KMS-11 (cell line): ENCODE measurements around the gene ORAI2.

Experiments used
- H2AFZ ChIP-seq: fragments of 200-600 bp; sonication (generic); 2 replicates; pipeline ENCODE4 v1.6.1; 2016; ENCODE audit warnings: antibody characterized with exemption, mixed run types, low read depth
- H3K27ac ChIP-seq: fragments of 200-600 bp; sonication (generic); 2 replicates; pipeline ENCODE4 v1.6.1; 2016; ENCODE audit warnings: mild to moderate bottlenecking, mixed run types
- H3K27me3 ChIP-seq: fragments of 200-600 bp; sonication (generic); 2 replicates; pipeline ENCODE4 v1.6.1; 2017; ENCODE audit warnings: mild to moderate bottlenecking, low read depth, mixed run types, moderate library complexity; ENCODE audit not compliant: insufficient read depth
- H3K36me3 ChIP-seq: fragments of 200-600 bp; sonication (generic); 2 replicates; pipeline ENCODE4 v1.6.1; 2017; ENCODE audit warnings: mild to moderate bottlenecking, mixed run types; ENCODE audit not compliant: insufficient read depth
- H3K4me1 ChIP-seq: fragments of 200-600 bp; sonication (generic); 2 replicates; pipeline ENCODE4 v1.6.1; 2016; ENCODE audit warnings: mild to moderate bottlenecking, low read depth, mixed run types; ENCODE audit not compliant: poor library complexity, severe bottlenecking
- H3K4me2 ChIP-seq: fragments of 200-600 bp; sonication (generic); 2 replicates; pipeline ENCODE4 v1.7.0; 2016; ENCODE audit warnings: mild to moderate bottlenecking, mixed run types
- H3K4me3 ChIP-seq: fragments of 200-600 bp; sonication (generic); IDR thresholded peaks from 2 replicates; pipeline ENCODE4 v1.6.1; 2017; ENCODE audit warnings: low read depth, low read length, mixed read lengths; ENCODE audit not compliant: insufficient read depth
- H3K79me2 ChIP-seq: fragments of 200-600 bp; sonication (generic); 2 replicates; pipeline ENCODE4 v1.6.1; 2016; ENCODE audit warnings: low read depth, mixed run types; ENCODE audit not compliant: insufficient read depth
- H3K9ac ChIP-seq: fragments of 200-600 bp; sonication (generic); 2 replicates; pipeline ENCODE4 v1.6.1; 2016; ENCODE audit warnings: mild to moderate bottlenecking, mixed run types
- H4K20me1 ChIP-seq: fragments of 200-600 bp; sonication (generic); 2 replicates; pipeline ENCODE4 v1.6.1; 2016; ENCODE audit warnings: mild to moderate bottlenecking, mixed run types; ENCODE audit not compliant: insufficient read depth
- TF ChIP-seq, protein P1 (sequence below): fragments of 200-600 bp; sonication (generic); conservative IDR thresholded peaks from 2 replicates; pipeline ENCODE4 v1.6.1; 2017; ENCODE audit warnings: low read depth, mild to moderate bottlenecking, antibody characterized with exemption, low read length, moderate library complexity, mixed read lengths

ORAI2 gene

DNA sequence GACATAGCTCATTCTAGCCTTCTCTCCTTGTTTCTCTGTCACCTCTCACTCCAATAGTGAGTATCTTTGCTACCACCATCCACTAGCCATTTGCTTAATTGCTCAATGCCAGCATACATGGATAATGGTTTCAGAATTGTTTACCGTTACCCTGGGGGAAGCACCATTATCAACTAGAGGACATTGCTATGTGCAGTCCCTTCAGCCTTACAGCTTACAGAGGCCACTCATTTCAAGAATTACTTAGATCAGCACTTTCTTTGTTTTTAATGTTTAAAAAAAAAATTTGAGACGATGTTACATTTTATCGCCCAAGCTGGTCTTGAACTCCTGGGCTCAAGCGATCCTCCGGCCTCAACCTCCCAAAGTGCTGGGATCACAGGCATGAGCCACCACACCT, 14.8 kb upstream of the ORAI2 start:
- H2AFZ ChIP-seq: no peak overlapping the region
- H4K20me1 ChIP-seq: no peaks in the 10 kb centered on the region
- TF ChIP-seq, protein P1, sequence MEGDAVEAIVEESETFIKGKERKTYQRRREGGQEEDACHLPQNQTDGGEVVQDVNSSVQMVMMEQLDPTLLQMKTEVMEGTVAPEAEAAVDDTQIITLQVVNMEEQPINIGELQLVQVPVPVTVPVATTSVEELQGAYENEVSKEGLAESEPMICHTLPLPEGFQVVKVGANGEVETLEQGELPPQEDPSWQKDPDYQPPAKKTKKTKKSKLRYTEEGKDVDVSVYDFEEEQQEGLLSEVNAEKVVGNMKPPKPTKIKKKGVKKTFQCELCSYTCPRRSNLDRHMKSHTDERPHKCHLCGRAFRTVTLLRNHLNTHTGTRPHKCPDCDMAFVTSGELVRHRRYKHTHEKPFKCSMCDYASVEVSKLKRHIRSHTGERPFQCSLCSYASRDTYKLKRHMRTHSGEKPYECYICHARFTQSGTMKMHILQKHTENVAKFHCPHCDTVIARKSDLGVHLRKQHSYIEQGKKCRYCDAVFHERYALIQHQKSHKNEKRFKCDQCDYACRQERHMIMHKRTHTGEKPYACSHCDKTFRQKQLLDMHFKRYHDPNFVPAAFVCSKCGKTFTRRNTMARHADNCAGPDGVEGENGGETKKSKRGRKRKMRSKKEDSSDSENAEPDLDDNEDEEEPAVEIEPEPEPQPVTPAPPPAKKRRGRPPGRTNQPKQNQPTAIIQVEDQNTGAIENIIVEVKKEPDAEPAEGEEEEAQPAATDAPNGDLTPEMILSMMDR: no peak
- H3K4me3 ChIP-seq: no peak overlapping the region
- H3K4me1 ChIP-seq: peaks cover 97% of the 10 kb centered on the region
- peaks cover 28% of the 10 kb centered on the region for H3K79me2 ChIP-seq
- H3K4me2 ChIP-seq: peak overlapping the region; percentile 2; the same call in 1 of the 2 replicates
- H3K9ac ChIP-seq: no peak overlapping the region
- no peaks in the 10 kb centered on the region for H3K27me3 ChIP-seq
- H3K36me3 ChIP-seq: no peaks in the 10 kb centered on the region; the same call in 1 of the 2 replicates
- H3K27ac ChIP-seq: peak overlapping the region; percentile 1; the same call in 1 of the 2 replicates

DNA sequence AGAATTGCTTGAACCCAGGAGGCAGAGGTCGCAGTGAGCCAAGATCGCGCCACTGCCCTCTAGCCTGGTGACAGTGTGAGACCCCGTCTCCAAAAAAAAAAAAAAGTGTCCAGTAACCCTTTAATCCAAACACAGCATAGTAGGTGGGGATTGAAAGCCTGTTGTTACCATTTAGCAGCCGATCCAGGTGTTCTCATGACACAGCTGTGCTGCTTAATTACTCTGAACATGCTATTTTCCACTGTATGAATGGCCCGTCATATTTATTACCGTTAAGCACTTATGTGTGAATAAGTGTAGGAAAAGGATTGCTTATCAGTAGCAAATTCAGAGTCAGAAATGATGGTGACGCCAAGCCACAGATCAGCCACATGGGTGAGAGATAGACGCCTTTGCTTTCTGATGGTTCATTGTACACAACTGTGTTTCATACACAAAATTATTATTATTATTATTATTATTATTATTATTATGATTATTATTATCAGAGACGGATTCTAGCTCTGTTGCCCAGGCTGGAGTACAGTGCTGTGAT, 11.6 kb upstream of the ORAI2 start:
- peaks cover 97% of the 10 kb centered on the region for H3K4me1 ChIP-seq
- H4K20me1 ChIP-seq: no peaks in the 10 kb centered on the region
- H3K4me3 ChIP-seq: no peak overlapping the region
- H3K79me2 ChIP-seq: peaks cover 20% of the 10 kb centered on the region; the same call in 1 of the 2 replicates
- TF ChIP-seq, protein P1: no peak
- H3K27ac ChIP-seq: peak overlapping the region; percentile 100; the same call in 1 of the 2 replicates
- H3K27me3 ChIP-seq: no peaks in the 10 kb centered on the region
- no peaks in the 10 kb centered on the region for H3K36me3 ChIP-seq
- H3K4me2 ChIP-seq: peak overlapping the region; percentile 48; the same call in 1 of the 2 replicates
- no peak overlapping the region for H3K9ac ChIP-seq
- no peak overlapping the region for H2AFZ ChIP-seq

GRCh38 chr7:102424129-102424551, 9.2 kb upstream of the ORAI2 start:
- TF ChIP-seq, protein P1: no peak
- Histone ChIP-seq H4K20me1 (no peaks in the 10 kb centered on the region), H3K79me2 (peaks cover 21% of the 10 kb centered on the region; the same call in 1 of the 2 replicates), H3K9ac (peak overlapping the region; percentile 95), H3K4me1 (peaks cover 99% of the 10 kb centered on the region), H3K4me2 (peak overlapping the region; percentile 92), H3K27ac (peak overlapping the region; percentile 100), H3K27me3 (no peaks in the 10 kb centered on the region), H3K4me3 (no peak overlapping the region), H2AFZ (peak overlapping the region; percentile 1; the same call in 1 of the 2 replicates), H3K36me3 (no peaks in the 10 kb centered on the region)

- Histone ChIP-seq H3K79me2 (peaks cover 24% of the 10 kb centered on the region; the same call in 1 of the 2 replicates), H3K4me1 (peaks cover 99% of the 10 kb centered on the region), H3K9ac (peak overlapping the region; percentile 95), H3K4me2 (peak overlapping the region; percentile 92), H3K27me3 (no peaks in the 10 kb centered on the region), H3K36me3 (no peaks in the 10 kb centered on the region), H2AFZ (no peak overlapping the region), H3K4me3 (no peak overlapping the region), H4K20me1 (no peaks in the 10 kb centered on the region), H3K27ac (peak overlapping the region; percentile 100)
- TF ChIP-seq, protein P1: no peak
These were observed 8.6 kb upstream of the ORAI2 start for GRCh38 chr7:102424787-102425218.
